B cell (primary cell): ENCODE data around the gene C3orf38. TPM values are rescaled to one million over a fixed set of nuclear protein-coding genes. Genes with fewer than 3 reads are reported as not detected.

Experiments
- ATAC-seq: fragments of 200-7000 bp; cut with Tn5 transposase; one replicate; pipeline ENCODE4 v1.10.0; 2021; ENCODE audit warnings: low read depth, mild to moderate bottlenecking, moderate number of reproducible peaks, moderate library complexity
- CTCF ChIA-PET: fragments of 350-600 bp; sonication (Branson Sonifier 250); formaldehyde crosslinking; loops from one replicate; lab custom pipeline; 2021; ENCODE audit warnings: antibody characterized with exemption, inconsistent platforms; lab: Charles Lee
- POLR2A ChIA-PET: fragments of 350-600 bp; sonication (Branson Sonifier 250); formaldehyde crosslinking; loops from one replicate; lab custom pipeline; 2021; ENCODE audit warnings: antibody characterized with exemption; lab: Charles Lee
- DNase-seq: peaks from one replicate; pipeline ENCODE4 v3.0.0; 2013
- H2AFZ ChIP-seq: 2 replicates; pipeline ENCODE4 v1.6.1; 2012; ENCODE audit warnings: mild to moderate bottlenecking, low read depth, low read length; ENCODE audit not compliant: insufficient read depth, poor library complexity, severe bottlenecking
- H3K27ac ChIP-seq, 2 donors: 1 replicate in 1 of 2; 2 replicates in 1 of 2; pipeline ENCODE4 v1.5.1; 2012 to 2013; ENCODE audit warnings: low read length in 2 of 2, mild to moderate bottlenecking in 2 of 2, moderate library complexity in 1 of 2
- H3K27me3 ChIP-seq, 4 experiments: fragments of 200-600 bp in 1 of 4; sonication (generic) in 1 of 4; replicated peaks in 1 of 4; 1 replicate in 2 of 4; 2 replicates in 2 of 4; pipeline versions ENCODE4 v1.6.1 to v1.7.0; 2013 to 2016; ENCODE audit warnings: low read length in 3 of 4, mild to moderate bottlenecking in 2 of 4, mixed read lengths in 1 of 4, moderate library complexity in 1 of 4; ENCODE audit not compliant: insufficient read depth in 4 of 4, control insufficient read depth in 3 of 4; ENCODE audit errors: control extremely low read depth in 1 of 4
- H3K36me3 ChIP-seq, 2 experiments: replicated peaks in 1 of 2; 1 replicate in 1 of 2; 2 replicates in 1 of 2; pipeline versions ENCODE4 v1.6.1 to v1.7.1; 2013; ENCODE audit warnings: low read length in 1 of 2; ENCODE audit not compliant: insufficient read depth in 2 of 2, control insufficient read depth in 1 of 2; ENCODE audit errors: control extremely low read depth in 1 of 2, extremely low read depth in 1 of 2
- H3K4me1 ChIP-seq, 2 donors: fragments of 200-600 bp in 1 of 2; sonication (generic) in 1 of 2; 1 replicate in 1 of 2; 2 replicates in 1 of 2; pipeline versions ENCODE4 v1.5.1 to v1.6.1; 2013 to 2017; ENCODE audit warnings: low read length in 2 of 2; ENCODE audit not compliant: control insufficient read depth in 2 of 2, insufficient read depth in 2 of 2
- H3K4me2 ChIP-seq: replicated peaks from 2 replicates; pipeline ENCODE3; 2012; ENCODE audit warnings: mild to moderate bottlenecking, low read depth, low read length; ENCODE audit not compliant: poor library complexity, severe bottlenecking
- H3K4me3 ChIP-seq, 5 experiments: fragments of 200-600 bp in 1 of 5; sonication (generic) in 1 of 5; 1 replicate in 3 of 5; 2 replicates in 2 of 5; pipeline versions ENCODE4 v1.5.1 to v1.7.0; 2011 to 2016; ENCODE audit warnings: low read length in 4 of 5, mild to moderate bottlenecking in 4 of 5, low read depth in 2 of 5, control low read depth in 1 of 5, moderate library complexity in 1 of 5; ENCODE audit not compliant: insufficient read depth in 1 of 5; ENCODE audit errors: control extremely low read depth in 1 of 5, extremely low read depth in 1 of 5
- H3K79me2 ChIP-seq: fragments of 200-600 bp; sonication (generic); one replicate; pipeline ENCODE4 v1.6.0; 2016; ENCODE audit warnings: low read length; ENCODE audit not compliant: control insufficient read depth, insufficient read depth
- H3K9ac ChIP-seq: fragments of 200-600 bp; sonication (generic); 2 replicates; pipeline ENCODE4 v1.6.1; 2017; ENCODE audit warnings: mild to moderate bottlenecking, low read length, moderate library complexity
- H3K9me3 ChIP-seq, 3 donors: one replicate each; pipeline versions ENCODE4 v1.6.1 to v1.7.1; 2013; ENCODE audit warnings: low read length in 2 of 3; ENCODE audit not compliant: control insufficient read depth in 2 of 3, insufficient read depth in 1 of 3; ENCODE audit errors: control extremely low read depth in 1 of 3
- H4K20me1 ChIP-seq: 2 replicates; pipeline ENCODE4 v1.6.0; 2012; ENCODE audit warnings: mild to moderate bottlenecking, low read length; ENCODE audit not compliant: insufficient read depth, control insufficient read depth, poor library complexity, severe bottlenecking
- H3K27ac Mint-ChIP-seq: one replicate; pipeline ENCODE4 v1.8.0; 2021; ENCODE audit warnings: mixed read lengths
- H3K27me3 Mint-ChIP-seq: one replicate; pipeline ENCODE4 v1.8.0; 2021; ENCODE audit warnings: mixed read lengths
- H3K4me1 Mint-ChIP-seq: one replicate; pipeline ENCODE4 v1.8.0; 2021; ENCODE audit warnings: mixed read lengths
- H3K4me3 Mint-ChIP-seq: one replicate; pipeline ENCODE4 v1.8.0; 2021; ENCODE audit warnings: mixed read lengths
- H3K9me3 Mint-ChIP-seq: one replicate; pipeline ENCODE4 v1.8.0; 2022; ENCODE audit warnings: mixed read lengths; ENCODE audit not compliant: insufficient read depth
- CTCF ChIP-seq: fragments of 200-600 bp; IDR thresholded peaks from one replicate; pipeline ENCODE4 v1.8.0; 2022; ENCODE audit warnings: antibody characterized with exemption, mild to moderate bottlenecking
- EZH2 ChIP-seq: IDR thresholded peaks from 2 replicates; pipeline ENCODE4 v1.6.1; 2012; ENCODE audit warnings: borderline replicate concordance, low read depth, mild to moderate bottlenecking, moderate library complexity, low read length; ENCODE audit not compliant: insufficient read depth, poor library complexity, severe bottlenecking
- WGBS: methylation state at CpG from one replicate; pipeline ENCODE4 v1.1.5; 2013; ENCODE audit warnings: missing lambda C conversion rate; ENCODE audit not compliant: insufficient coverage; 5-methylcytosine and 5-hydroxymethylcytosine counted together
- intact Hi-C: fragments of 100-400 bp; cut with micrococcal nuclease; formaldehyde crosslinking; loops from one replicate; pipeline ENCODE4 v1.10.0; 2022
- polyA plus RNA-seq: library from polyadenylated mRNA; depleted of rRNA; stranded (reverse); fragments of >200 nt; gene quantifications from 2 replicates; pipeline ENCODE4 v1.2.3, GENCODE V29; 2012
- total RNA-seq, 2 donors: library from RNA; stranded (reverse); fragments of 120-200 nt in 1 of 2; gene quantifications; 1 replicate in 1 of 2; 2 replicates in 1 of 2; pipeline versions ENCODE4 v1.2.3 to v1.2.4, GENCODE V29; 2013 to 2022

C3orf38 gene
- total and polyA plus RNA-seq, 2 donors (not counting 1 experiment from before 2014, with no cell fraction given) = 19.8 to 42.5 TPM

- Histone ChIP-seq H4K20me1 (no peaks in the 10 kb centered on the region), H3K36me3 (no peaks in the 10 kb centered on the region), H3K4me1 (no peaks in the 10 kb centered on the region), H3K27ac (no peak overlapping the region), H3K4me3 (no peak overlapping the region), H3K4me2 (no peak overlapping the region), H3K9ac (no peak overlapping the region), H3K27me3 (no peaks in the 10 kb centered on the region), H3K79me2 (no peaks in the 10 kb centered on the region), H3K9me3 (no peaks in the 10 kb centered on the region), H2AFZ (no peak overlapping the region)
- no peaks in the 10 kb centered on the region for H3K4me1 Mint-ChIP-seq
- ChIA-PET POLR2A (no interaction called here), CTCF (interaction anchor here (0.9 kb wide), 1 partner anchor 896 kb away, joined by 3 read pairs; no protein-coding TSS in a partner anchor)
- no CpG with 5 or more reads among the region's 5 CpGs for WGBS
- no peaks in the 10 kb centered on the region for H3K9me3 Mint-ChIP-seq
- peak; percentile 62 for DNase-seq
- H3K27me3 Mint-ChIP-seq = no peaks in the 10 kb centered on the region
- ATAC-seq = peak; percentile 62
- no peak overlapping the region for H3K27ac Mint-ChIP-seq
- no peak overlapping the region for H3K4me3 Mint-ChIP-seq
- no peak for TF ChIP-seq EZH2
- peak; percentile 92 for TF ChIP-seq CTCF
- intact Hi-C loops = loop anchor here (1.0 to 5.0 kb wide), 2 partner anchors 896 to 1979 kb away; no protein-coding TSS in a partner anchor
These were observed 53.9 kb downstream of the C3orf38 start for GRCh38 chr3:88203642-88204055.

Other genes starting within 250 kb of the C3orf38 start
- 119 and 121 TPM in 2 replicates for gene CGGBP1, start 91.0 kb upstream of the C3orf38 start, total RNA-seq
- 57.3 and 71.1 TPM in 2 replicates for gene CGGBP1, start 91.0 kb upstream of the C3orf38 start, polyA plus RNA-seq
- 19.5 and 22.1 TPM in 2 replicates for gene ZNF654, start 90.7 kb upstream of the C3orf38 start, total RNA-seq
- gene ZNF654, start 90.7 kb upstream of the C3orf38 start, polyA plus RNA-seq = 4.0 and 4.1 TPM in 2 replicates